ENCODE results near the gene EFCAB11. TPM values are rescaled to one million over a fixed set of nuclear protein-coding genes. Genes with fewer than 3 reads are reported as not detected.

EFCAB11 gene
- total RNA-seq, 1 donor from 2014 or later: 7.7 TPM

DNA sequence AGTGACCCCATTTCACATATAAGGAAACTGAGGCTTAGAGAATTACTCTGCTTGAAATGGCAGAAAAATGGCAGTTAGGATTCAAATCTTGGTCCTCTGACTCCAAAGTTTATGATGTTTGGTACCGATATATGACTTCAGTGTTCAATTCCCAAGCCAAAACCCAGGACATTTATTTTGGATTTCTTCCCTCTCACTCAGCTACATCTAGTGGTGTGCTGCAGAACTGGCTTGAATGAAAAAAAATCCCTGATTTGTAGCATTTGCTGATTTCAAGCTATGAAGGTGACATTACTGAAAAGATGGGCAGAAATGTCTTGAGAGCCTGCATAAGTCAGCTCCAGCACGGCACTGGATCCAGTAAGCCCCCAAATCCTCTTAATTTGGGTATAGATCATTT, 106.4 kb downstream of the EFCAB11 start:
- Mint-ChIP-seq H3K36me3 (ENCODE audit: low read depth) (no peaks in the 10 kb centered on the region), H3K27ac (ENCODE audit: unreplicated experiment) (peak overlapping the region; percentile 1), H3K4me3 (ENCODE audit: unreplicated experiment) (no peak overlapping the region), H3K4me1 (ENCODE audit: low read depth) (peaks cover 68% of the 10 kb centered on the region), H3K9me3 (ENCODE audit: low read depth) (peaks cover 5% of the 10 kb centered on the region), H3K27me3 (ENCODE audit: low read depth) (no peaks in the 10 kb centered on the region)
- TF ChIP-seq, protein P1, sequence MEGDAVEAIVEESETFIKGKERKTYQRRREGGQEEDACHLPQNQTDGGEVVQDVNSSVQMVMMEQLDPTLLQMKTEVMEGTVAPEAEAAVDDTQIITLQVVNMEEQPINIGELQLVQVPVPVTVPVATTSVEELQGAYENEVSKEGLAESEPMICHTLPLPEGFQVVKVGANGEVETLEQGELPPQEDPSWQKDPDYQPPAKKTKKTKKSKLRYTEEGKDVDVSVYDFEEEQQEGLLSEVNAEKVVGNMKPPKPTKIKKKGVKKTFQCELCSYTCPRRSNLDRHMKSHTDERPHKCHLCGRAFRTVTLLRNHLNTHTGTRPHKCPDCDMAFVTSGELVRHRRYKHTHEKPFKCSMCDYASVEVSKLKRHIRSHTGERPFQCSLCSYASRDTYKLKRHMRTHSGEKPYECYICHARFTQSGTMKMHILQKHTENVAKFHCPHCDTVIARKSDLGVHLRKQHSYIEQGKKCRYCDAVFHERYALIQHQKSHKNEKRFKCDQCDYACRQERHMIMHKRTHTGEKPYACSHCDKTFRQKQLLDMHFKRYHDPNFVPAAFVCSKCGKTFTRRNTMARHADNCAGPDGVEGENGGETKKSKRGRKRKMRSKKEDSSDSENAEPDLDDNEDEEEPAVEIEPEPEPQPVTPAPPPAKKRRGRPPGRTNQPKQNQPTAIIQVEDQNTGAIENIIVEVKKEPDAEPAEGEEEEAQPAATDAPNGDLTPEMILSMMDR (IDR thresholded peaks at IDR 0.05): peak; percentile 85
- DNase-seq (ENCODE audit: low spot score): no peak

DNA sequence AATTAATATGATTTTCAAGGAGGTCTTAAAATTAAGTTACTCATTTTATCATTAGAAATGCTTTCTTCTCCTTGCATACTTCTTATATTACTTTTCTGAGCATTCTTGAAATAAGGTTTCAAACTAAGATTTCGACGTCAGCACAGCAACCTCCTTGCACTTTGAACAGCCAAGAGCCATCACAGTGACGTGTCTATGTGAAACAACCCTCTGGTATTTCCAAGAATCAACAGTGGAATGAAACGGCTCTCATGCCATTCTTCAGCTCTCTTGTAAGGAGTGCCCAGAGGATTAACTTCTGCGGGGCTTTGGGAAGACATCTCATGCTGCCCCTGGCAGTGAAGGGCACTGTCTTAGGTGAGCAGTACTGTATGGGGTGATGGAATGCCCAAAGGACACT, 109.2 kb downstream of the EFCAB11 start:
- H3K9me3 Mint-ChIP-seq (ENCODE audit: low read depth): peaks cover 5% of the 10 kb centered on the region
- no peak for DNase-seq (ENCODE audit: low spot score)
- no peaks in the 10 kb centered on the region for H3K27me3 Mint-ChIP-seq (ENCODE audit: low read depth)
- peak overlapping the region; percentile 97 for H3K27ac Mint-ChIP-seq (ENCODE audit: unreplicated experiment)
- H3K36me3 Mint-ChIP-seq (ENCODE audit: low read depth): no peaks in the 10 kb centered on the region
- peaks cover 54% of the 10 kb centered on the region for H3K4me1 Mint-ChIP-seq (ENCODE audit: low read depth)
- no peak overlapping the region for H3K4me3 Mint-ChIP-seq (ENCODE audit: unreplicated experiment)
- TF ChIP-seq, protein P1 (IDR thresholded peaks at IDR 0.05): no peak

DNA sequence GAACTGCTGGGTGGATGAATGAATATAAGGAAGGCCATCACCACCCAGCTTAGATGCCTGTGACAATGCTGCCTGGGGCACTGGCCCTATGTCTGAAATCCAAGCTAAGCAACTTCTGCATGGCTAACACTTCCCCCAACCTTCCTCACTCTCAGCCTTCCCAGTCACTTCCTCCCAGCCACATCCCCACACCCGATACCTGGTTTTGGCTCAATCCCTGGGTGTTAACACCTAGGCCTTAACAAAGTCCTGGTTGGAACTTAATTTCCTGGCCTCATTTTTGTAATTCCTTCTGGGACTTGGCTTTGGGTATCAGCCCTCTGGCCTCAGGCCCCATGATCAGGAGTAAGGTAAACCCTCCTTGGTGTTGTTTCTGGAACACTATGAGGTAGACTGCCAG, 110.0 kb downstream of the EFCAB11 start:
- Mint-ChIP-seq H3K36me3 (ENCODE audit: low read depth) (no peaks in the 10 kb centered on the region), H3K9me3 (ENCODE audit: low read depth) (peaks cover 6% of the 10 kb centered on the region), H3K4me3 (ENCODE audit: unreplicated experiment) (no peak overlapping the region), H3K4me1 (ENCODE audit: low read depth) (peaks cover 46% of the 10 kb centered on the region), H3K27me3 (ENCODE audit: low read depth) (no peaks in the 10 kb centered on the region), H3K27ac (ENCODE audit: unreplicated experiment) (peak overlapping the region; percentile 97)
- TF ChIP-seq, protein P1 (IDR thresholded peaks at IDR 0.05): no peak
- DNase-seq (ENCODE audit: low spot score): no peak

DNA sequence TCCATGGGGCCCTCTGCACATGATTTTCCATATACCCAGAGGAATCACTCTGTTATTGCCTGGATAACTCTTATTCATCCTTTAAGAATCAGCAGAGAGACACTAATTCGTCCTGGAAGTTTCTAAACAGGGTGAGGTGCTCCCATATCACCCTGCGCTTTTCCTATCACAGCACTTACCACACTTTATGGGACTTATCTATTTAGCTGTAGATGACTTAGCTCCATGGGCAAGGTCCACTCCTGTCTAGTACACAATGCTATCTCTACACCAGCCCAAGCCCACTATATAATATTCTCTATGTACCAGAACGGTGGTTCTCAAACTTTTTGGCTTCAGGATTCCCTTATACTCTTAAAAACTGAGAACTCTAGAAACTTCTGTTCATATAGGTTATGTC, 111.7 kb downstream of the EFCAB11 start:
- Mint-ChIP-seq H3K27me3 (ENCODE audit: low read depth) (no peaks in the 10 kb centered on the region), H3K4me1 (ENCODE audit: low read depth) (peaks cover 43% of the 10 kb centered on the region), H3K27ac (ENCODE audit: unreplicated experiment) (no peak overlapping the region), H3K36me3 (ENCODE audit: low read depth) (peaks cover 8% of the 10 kb centered on the region), H3K9me3 (ENCODE audit: low read depth) (peaks cover 20% of the 10 kb centered on the region), H3K4me3 (ENCODE audit: unreplicated experiment) (no peak overlapping the region)
- DNase-seq (ENCODE audit: low spot score): no peak
- TF ChIP-seq, protein P1 (IDR thresholded peaks at IDR 0.05): no peak

DNA sequence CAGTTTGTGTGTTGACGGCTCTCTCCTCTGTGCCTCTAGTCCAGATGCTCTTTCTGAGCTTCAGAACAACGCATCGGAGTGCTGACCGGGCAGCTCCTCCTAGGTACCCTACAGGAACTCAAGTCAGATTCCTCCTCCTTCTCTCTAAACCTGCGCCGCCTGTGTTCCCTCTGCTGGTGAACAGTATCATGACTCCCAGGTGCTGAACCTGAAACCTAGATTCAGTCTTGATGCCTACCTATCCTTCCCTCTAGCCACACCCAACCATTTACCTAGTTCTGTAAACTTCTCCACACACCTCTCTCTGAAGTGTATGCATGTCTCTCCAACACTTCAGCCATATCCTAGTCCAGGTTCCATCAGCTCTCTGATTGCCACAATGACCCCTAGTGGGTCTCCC, 112.7 kb downstream of the EFCAB11 start:
- TF ChIP-seq, protein P1 (IDR thresholded peaks at IDR 0.05): peak; percentile 17
- peaks cover 25% of the 10 kb centered on the region for H3K9me3 Mint-ChIP-seq (ENCODE audit: low read depth)

More for the DNA sequence above, 112.7 kb downstream of the EFCAB11 start:
- no peaks in the 10 kb centered on the region for H3K27me3 Mint-ChIP-seq (ENCODE audit: low read depth)
- DNase-seq (ENCODE audit: low spot score): no peak
- peaks cover 33% of the 10 kb centered on the region for H3K4me1 Mint-ChIP-seq (ENCODE audit: low read depth)
- H3K4me3 Mint-ChIP-seq (ENCODE audit: unreplicated experiment): no peak overlapping the region
- peaks cover 10% of the 10 kb centered on the region for H3K36me3 Mint-ChIP-seq (ENCODE audit: low read depth)
- H3K27ac Mint-ChIP-seq (ENCODE audit: unreplicated experiment): no peak overlapping the region

Measured in chondrocyte (in vitro differentiated cells).